SH-SY5Y (cell line): ENCODE measurements around the gene GPR55.

Experiments
- GATA2 ChIP-seq: IDR thresholded peaks from 2 replicates; pipeline ENCODE4 v1.6.1; 2011; ENCODE audit warnings: mild to moderate bottlenecking, low read depth, low read length
- GATA3 ChIP-seq: IDR thresholded peaks from 2 replicates; pipeline ENCODE4 v1.6.1; 2011; ENCODE audit warnings: low read depth, mild to moderate bottlenecking, low read length, moderate library complexity

DNA sequence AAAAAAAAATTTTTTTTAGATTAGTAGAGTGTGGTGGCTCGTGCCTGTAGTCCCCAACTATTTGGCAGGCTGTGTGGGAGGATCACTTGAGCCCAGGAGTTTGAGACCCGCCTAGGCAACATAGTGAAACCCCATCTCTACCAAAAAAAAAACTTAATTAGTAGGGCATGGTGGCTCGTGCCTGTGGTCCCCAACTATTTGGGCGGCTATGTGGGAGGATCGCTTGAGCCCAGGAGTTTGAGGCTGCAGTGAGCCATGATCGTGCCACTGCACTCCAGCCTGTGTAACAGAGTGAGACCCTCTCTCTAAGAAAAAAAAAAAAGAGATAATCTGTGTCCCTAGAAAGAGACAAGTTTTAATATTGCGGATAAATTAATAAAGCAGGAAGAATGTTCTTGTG is 8.8 kb downstream of the GPR55 start:
- no peak for TF ChIP-seq GATA3
- no peak for TF ChIP-seq GATA2
